ENCODE data around the gene PIWIL1.

Gene PIWIL1

GRCh38 chr12:130384234-130384633 lies 46.5 kb downstream of the PIWIL1 start:
- DNase-seq (ENCODE audit: insufficient read length, low spot score) (no peak), FAIRE-seq (no peak)
- no peak for TF ChIP-seq CTCF (IDR thresholded peaks at IDR 0.05; ENCODE audit: insufficient read depth, missing control alignments)

DNA sequence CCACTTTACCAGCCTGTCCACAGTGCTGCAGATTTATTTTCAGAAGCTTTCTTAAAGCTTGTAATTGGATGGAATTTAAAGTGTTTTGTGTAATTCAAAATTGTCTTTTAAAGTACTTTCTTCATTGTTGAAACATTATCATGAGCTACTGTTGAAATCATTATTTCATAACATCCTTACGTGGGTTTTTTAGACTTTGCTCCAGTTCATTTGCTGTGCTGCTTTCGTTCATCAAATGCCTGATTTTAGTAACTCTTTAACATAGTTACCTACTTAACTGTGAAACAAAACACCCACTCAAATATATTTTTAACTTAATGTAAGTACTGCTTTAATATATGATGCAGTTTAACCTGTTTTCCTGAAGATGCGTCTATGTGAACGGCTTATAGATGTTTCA lies 47.5 kb downstream of the PIWIL1 start:
- TF ChIP-seq CTCF (IDR thresholded peaks at IDR 0.05; ENCODE audit: insufficient read depth, missing control alignments) = no peak
- no peak for FAIRE-seq
- DNase-seq (ENCODE audit: insufficient read length, low spot score) = no peak

- no peak for DNase-seq (ENCODE audit: insufficient read length, low spot score)
- no peak for TF ChIP-seq CTCF (IDR thresholded peaks at IDR 0.05; ENCODE audit: insufficient read depth, missing control alignments)
- no peak for FAIRE-seq
Observed at GRCh38 chr12:130391186-130391585, 53.5 kb downstream of the PIWIL1 start.

- TF ChIP-seq CTCF (IDR thresholded peaks at IDR 0.05; ENCODE audit: insufficient read depth, missing control alignments) = no peak
- no peak for FAIRE-seq
Observed at GRCh38 chr12:130394906-130395305, 57.2 kb downstream of the PIWIL1 start.

DNA sequence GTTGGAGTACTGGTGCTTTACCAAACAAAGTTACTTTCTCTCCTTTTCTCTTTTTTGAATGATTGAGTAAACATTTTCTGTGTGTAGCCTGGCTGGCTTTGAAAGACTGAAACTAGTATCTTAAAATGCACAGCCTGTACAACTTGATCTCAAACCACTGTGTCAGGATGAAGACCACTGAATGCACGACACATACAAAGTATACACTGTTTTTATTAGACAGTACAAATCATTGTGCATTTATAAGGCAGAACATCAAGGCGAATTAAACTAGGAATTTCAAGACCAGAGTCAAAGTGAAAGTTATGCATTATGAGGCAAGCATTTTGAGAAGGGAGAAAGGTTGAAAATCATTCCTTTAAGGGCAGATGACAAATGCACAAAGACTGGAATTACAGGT lies 59.0 kb downstream of the PIWIL1 start:
- no peak for FAIRE-seq
- no peak for TF ChIP-seq CTCF (IDR thresholded peaks at IDR 0.05; ENCODE audit: insufficient read depth, missing control alignments)

More at GRCh38 chr12:130394906-130395305, 57.2 kb downstream of the PIWIL1 start:
- no peak for DNase-seq (ENCODE audit: insufficient read length, low spot score)

GRCh38 chr12:130398100-130398848 lies 60.6 kb downstream of the PIWIL1 start:
- TF ChIP-seq CTCF (IDR thresholded peaks at IDR 0.05; ENCODE audit: insufficient read depth, missing control alignments) = no peak
- FAIRE-seq = no peak
- no peak for DNase-seq (ENCODE audit: insufficient read length, low spot score)

More for the DNA sequence above, 59.0 kb downstream of the PIWIL1 start:
- no peak for DNase-seq (ENCODE audit: insufficient read length, low spot score)

DNA sequence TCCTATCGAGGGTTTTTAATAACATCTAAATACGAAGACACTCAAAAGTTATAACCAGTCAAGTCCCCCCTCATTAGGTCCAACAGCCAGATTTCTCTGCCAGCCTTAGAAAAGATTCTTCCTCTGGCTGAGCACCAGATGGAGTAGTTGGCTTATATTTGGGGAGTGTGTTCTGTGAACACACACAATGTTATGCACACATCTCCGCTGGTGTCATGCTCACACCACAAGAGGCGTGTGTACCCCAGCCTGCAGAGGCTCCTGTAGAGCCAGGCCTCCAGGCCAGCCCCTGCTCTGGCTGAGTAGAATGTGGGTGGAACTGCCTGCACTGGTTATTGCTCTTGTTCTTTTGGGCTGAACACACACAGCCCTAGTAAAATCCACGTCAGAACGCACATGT lies 64.0 kb downstream of the PIWIL1 start:
- peak; percentile 20 for TF ChIP-seq CTCF (IDR thresholded peaks at IDR 0.05; ENCODE audit: insufficient read depth, missing control alignments)
- no peak for FAIRE-seq
- no peak for DNase-seq (ENCODE audit: insufficient read length, low spot score)
